Natural killer cell (primary cell): ENCODE results near the gene CACNA1F. TPM values are rescaled to one million over a fixed set of nuclear protein-coding genes. Genes with fewer than 3 reads are reported as not detected.

Source experiments
- ATAC-seq, 3 donors: fragments of 150-1000 bp in 2 of 3; fragments of 200-7000 bp in 1 of 3; cut with Tn5 transposase; 1 replicate in 1 of 3; 2 replicates in 2 of 3; pipeline ENCODE4 v1.10.0; 2021; ENCODE audit warnings: mild to moderate bottlenecking in 2 of 3, moderate library complexity in 2 of 3
- DNase-seq, 2 donors: peaks; one replicate each; pipeline versions ENCODE4 v3.0.0 to v3.0.0-alpha.2; 2013 to 2021; ENCODE audit warnings: mixed read lengths in 1 of 2
- H3K27ac ChIP-seq: one replicate; pipeline ENCODE4 v1.5.1; 2013; ENCODE audit warnings: mild to moderate bottlenecking, low read length
- H3K27me3 ChIP-seq: one replicate; pipeline ENCODE4 v1.6.1; 2013; ENCODE audit warnings: low read length; ENCODE audit not compliant: control insufficient read depth, insufficient read depth
- H3K36me3 ChIP-seq: one replicate; pipeline ENCODE4 v1.6.1; 2013; ENCODE audit warnings: low read length; ENCODE audit not compliant: control insufficient read depth, insufficient read depth
- H3K4me1 ChIP-seq: one replicate; pipeline ENCODE4 v1.6.1; 2013; ENCODE audit warnings: low read length; ENCODE audit not compliant: control insufficient read depth, insufficient read depth
- H3K4me3 ChIP-seq: one replicate; pipeline ENCODE4 v1.5.1; 2013; ENCODE audit warnings: low read length
- H3K9me3 ChIP-seq: one replicate; pipeline ENCODE4 v1.6.1; 2013; ENCODE audit warnings: low read length; ENCODE audit not compliant: control insufficient read depth, insufficient read depth
- H3K27ac Mint-ChIP-seq, 2 donors: one replicate each; pipeline ENCODE4 v1.8.0; 2022; ENCODE audit warnings: mild to moderate bottlenecking in 2 of 2, mixed read lengths in 2 of 2, moderate library complexity in 1 of 2
- H3K27me3 Mint-ChIP-seq, 2 donors: one replicate each; pipeline ENCODE4 v1.8.0; 2022; ENCODE audit warnings: low read depth in 2 of 2, mixed read lengths in 2 of 2
- H3K36me3 Mint-ChIP-seq: one replicate; pipeline ENCODE4 v1.8.0; 2022; ENCODE audit warnings: mixed read lengths
- H3K4me1 Mint-ChIP-seq, 2 donors: one replicate each; pipeline ENCODE4 v1.8.0; 2022; ENCODE audit warnings: mixed read lengths in 2 of 2
- H3K4me3 Mint-ChIP-seq: one replicate; pipeline ENCODE4 v1.8.0; 2022; ENCODE audit warnings: mild to moderate bottlenecking, moderate library complexity, mixed read lengths
- H3K9me3 Mint-ChIP-seq, 2 donors: one replicate each; pipeline ENCODE4 v1.8.0; 2022; ENCODE audit warnings: mixed read lengths in 2 of 2
- CTCF ChIP-seq: fragments of 200-600 bp; IDR thresholded peaks from one replicate; pipeline ENCODE4 v1.8.0; 2022; ENCODE audit warnings: antibody characterized with exemption
- WGBS: methylation state at CpG from one replicate; pipeline ENCODE4 v1.1.7; 2013; ENCODE audit warnings: missing lambda C conversion rate; ENCODE audit not compliant: insufficient coverage; 5-methylcytosine and 5-hydroxymethylcytosine counted together
- intact Hi-C: fragments of 100-400 bp; cut with micrococcal nuclease; formaldehyde crosslinking; loops from one replicate; pipeline ENCODE4 v1.14.2; 2022
- total RNA-seq, 4 donors: library from RNA; stranded (reverse); fragments of 120-200 nt in 1 of 4; gene quantifications; one replicate each; pipeline versions ENCODE4 v1.2.3 to v1.2.4, GENCODE V29; 2013 to 2022

The CACNA1F gene
- total RNA-seq, 3 donors from 2014 or later (not counting 1 experiment from before 2014, with no cell fraction given), result 0.48 to 1.1 (median 0.66) TPM

- H3K27me3 Mint-ChIP-seq, result peaks cover 0 to 4% of the 10 kb centered on the region in 2 donors
- Histone ChIP-seq H3K9me3 (no peaks in the 10 kb centered on the region), H3K4me3 (no peak overlapping the region), H3K36me3 (no peaks in the 10 kb centered on the region), H3K27ac (no peak overlapping the region), H3K4me1 (no peaks in the 10 kb centered on the region), H3K27me3 (no peaks in the 10 kb centered on the region)
- 90% methylated on average over 6 of the region's 9 CpGs for WGBS
- no peak overlapping the region for H3K4me3 Mint-ChIP-seq
- no peaks in the 10 kb centered on the region for H3K9me3 Mint-ChIP-seq
- ATAC-seq, result no peak
- no peak for DNase-seq
- no peaks in the 10 kb centered on the region for H3K4me1 Mint-ChIP-seq
- no peak overlapping the region for H3K27ac Mint-ChIP-seq
- TF ChIP-seq CTCF, result no peak
- no peaks in the 10 kb centered on the region for H3K36me3 Mint-ChIP-seq
- intact Hi-C loops, result no loop called here
These were observed 22.1 kb downstream of the CACNA1F start for GRCh38 chrX:49211074-49211473.

DNA sequence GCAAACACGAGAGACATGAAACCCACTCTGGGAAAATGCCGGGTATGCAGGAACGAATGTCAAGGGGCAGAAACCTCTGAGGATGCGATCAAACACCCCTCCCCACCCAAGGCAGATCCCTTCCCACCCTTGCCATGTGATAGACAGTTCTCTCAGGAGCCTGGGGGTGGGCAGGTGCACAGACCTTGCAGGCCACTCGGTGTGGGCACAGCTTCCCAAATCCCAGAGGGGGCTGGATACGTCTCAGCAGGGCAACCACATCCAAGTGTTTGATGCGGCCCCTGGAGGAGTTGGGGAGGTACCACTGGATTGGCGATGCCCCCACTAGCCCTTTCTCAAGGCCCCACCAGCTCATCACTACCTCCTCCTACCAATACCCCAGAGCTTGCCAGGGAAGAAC is 22.7 kb downstream of the CACNA1F start:
- no peak for TF ChIP-seq CTCF
- no peaks in the 10 kb centered on the region for H3K4me1 ChIP-seq
- H3K36me3 ChIP-seq, result no peaks in the 10 kb centered on the region
- ATAC-seq (no peak), DNase-seq (no peak)
- Mint-ChIP-seq H3K36me3 (no peaks in the 10 kb centered on the region), H3K4me1 (no peaks in the 10 kb centered on the region), H3K4me3 (no peak overlapping the region), H3K27ac (no peak overlapping the region), H3K27me3 (peaks cover 0 to 4% of the 10 kb centered on the region in 2 donors), H3K9me3 (no peaks in the 10 kb centered on the region)
- no peaks in the 10 kb centered on the region for H3K27me3 ChIP-seq
- intact Hi-C loops, result no loop called here
- H3K4me3 ChIP-seq, result no peak overlapping the region
- H3K9me3 ChIP-seq, result no peaks in the 10 kb centered on the region
- H3K27ac ChIP-seq, result no peak overlapping the region
- WGBS, result 85% methylated on average over 5 of the region's 8 CpGs

GRCh38 chrX:49209434-49210251 is 23.5 kb downstream of the CACNA1F start:
- Mint-ChIP-seq H3K4me1 (no peaks in the 10 kb centered on the region), H3K27me3 (peaks cover 0 to 4% of the 10 kb centered on the region in 2 donors), H3K36me3 (no peaks in the 10 kb centered on the region), H3K27ac (no peak overlapping the region), H3K4me3 (peak overlapping the region; percentile 42), H3K9me3 (no peaks in the 10 kb centered on the region)
- Histone ChIP-seq H3K4me1 (no peaks in the 10 kb centered on the region), H3K36me3 (no peaks in the 10 kb centered on the region), H3K27ac (no peak overlapping the region), H3K27me3 (no peaks in the 10 kb centered on the region), H3K9me3 (no peaks in the 10 kb centered on the region), H3K4me3 (no peak overlapping the region)
- TF ChIP-seq CTCF, result no peak
- intact Hi-C loops, result no loop called here
- WGBS, result 40% methylated on average over 24 of the region's 28 CpGs
- ATAC-seq (peak; percentile 54 to 84 (median 77)), DNase-seq (peak in 1 of 2 donors; percentile 4)
